Activated T-helper 17 cell treated with anti-CD3 and anti-CD28 coated beads, Interleukin-2, amount 50 U/mL, for 72 hours (primary cell): ENCODE data around the gene TES. TPM values are rescaled to one million over a fixed set of nuclear protein-coding genes. Genes with fewer than 3 reads are reported as not detected.
"Not testable (repeated sequence)": the region's sequence is repeated elsewhere in the genome, so short reads cannot be mapped to it uniquely, and the experiment has no call there.

Experiments
- ATAC-seq: fragments of 150-1000 bp; cut with Tn5 transposase; replicated peaks from 2 replicates; pipeline ENCODE4 v1.10.0; 2021; ENCODE audit warnings: mild to moderate bottlenecking, moderate library complexity
- H3K27ac Mint-ChIP-seq: one replicate; pipeline ENCODE4 v1.8.0; 2022; ENCODE audit warnings: mixed read lengths
- H3K27me3 Mint-ChIP-seq: one replicate; pipeline ENCODE4 v1.8.0; 2022; ENCODE audit warnings: mixed read lengths
- H3K36me3 Mint-ChIP-seq: one replicate; pipeline ENCODE4 v1.8.0; 2022; ENCODE audit warnings: low read depth, mild to moderate bottlenecking, mixed read lengths
- H3K4me1 Mint-ChIP-seq: one replicate; pipeline ENCODE4 v1.8.0; 2022; ENCODE audit warnings: mixed read lengths
- H3K4me3 Mint-ChIP-seq: one replicate; pipeline ENCODE4 v1.8.0; 2022; ENCODE audit warnings: mild to moderate bottlenecking, mixed read lengths
- H3K9me3 Mint-ChIP-seq: one replicate; pipeline ENCODE4 v1.8.0; 2022; ENCODE audit warnings: mixed read lengths
- total RNA-seq, 2 donors: library from RNA; stranded (reverse); gene quantifications; one replicate each; pipeline ENCODE4 v1.2.3, GENCODE V29; 2022

TES gene
- total RNA-seq, 2 donors from 2014 or later = 57.6 to 79.4 TPM

DNA sequence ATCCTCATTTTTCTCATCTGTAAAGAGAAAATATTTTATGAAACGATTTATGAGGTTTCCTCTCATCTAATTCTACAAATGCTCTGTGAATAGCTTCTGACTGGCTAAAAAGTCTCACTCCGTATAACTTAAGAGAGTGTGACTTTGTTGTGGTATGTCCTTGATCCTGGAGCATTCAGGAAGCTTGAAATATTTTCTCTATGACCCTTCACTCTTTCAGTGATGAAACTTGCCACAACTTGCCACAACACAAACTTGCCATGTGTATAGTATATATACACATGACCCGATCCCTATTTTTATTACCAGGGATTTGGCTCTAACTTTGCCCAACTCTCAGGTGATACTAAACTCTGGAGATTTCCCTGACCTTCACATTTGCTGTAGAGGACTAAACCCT lies 74.1 kb downstream of the TES start:
- H3K4me3 Mint-ChIP-seq = no peak overlapping the region
- no peaks in the 10 kb centered on the region for H3K4me1 Mint-ChIP-seq
- no peak for ATAC-seq
- no peak overlapping the region for H3K27ac Mint-ChIP-seq
- H3K27me3 Mint-ChIP-seq = peaks cover 16% of the 10 kb centered on the region
- no peaks in the 10 kb centered on the region for H3K36me3 Mint-ChIP-seq
- H3K9me3 Mint-ChIP-seq = no peaks in the 10 kb centered on the region

DNA sequence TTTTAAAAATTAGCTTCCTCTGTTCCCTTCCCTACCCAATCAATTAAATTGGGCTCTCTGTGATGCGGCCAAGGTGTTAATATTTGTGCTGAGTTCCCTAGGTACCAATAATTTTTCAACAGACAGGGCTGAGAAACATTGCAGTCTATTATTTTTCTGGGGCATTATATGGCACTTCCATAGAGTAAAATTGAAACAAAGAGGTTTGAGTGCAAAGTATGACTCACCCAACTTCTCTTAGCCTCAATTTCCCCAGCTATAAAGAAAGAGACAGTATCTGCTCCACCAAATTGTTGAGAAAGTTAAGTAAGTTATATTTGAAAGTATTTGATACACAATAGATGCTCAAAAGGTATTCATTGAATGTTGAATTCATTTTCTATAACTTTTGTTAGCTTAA lies 74.9 kb downstream of the TES start:
- Mint-ChIP-seq H3K36me3 (no peaks in the 10 kb centered on the region), H3K27ac (no peak overlapping the region), H3K4me1 (no peaks in the 10 kb centered on the region), H3K4me3 (no peak overlapping the region), H3K27me3 (peaks cover 16% of the 10 kb centered on the region), H3K9me3 (no peaks in the 10 kb centered on the region)
- peak; percentile 69 for ATAC-seq

- no peaks in the 10 kb centered on the region for H3K4me1 Mint-ChIP-seq
- H3K27ac Mint-ChIP-seq = no peak overlapping the region
- H3K9me3 Mint-ChIP-seq = peaks cover 19% of the 10 kb centered on the region
- no peak overlapping the region for H3K4me3 Mint-ChIP-seq
- no peaks in the 10 kb centered on the region for H3K36me3 Mint-ChIP-seq
- no peak for ATAC-seq
- peaks cover 43% of the 10 kb centered on the region for H3K27me3 Mint-ChIP-seq
Measured at GRCh38 chr7:116290740-116291139, 80.4 kb downstream of the TES start.

GRCh38 chr7:116291937-116292336 lies 81.6 kb downstream of the TES start:
- no peak overlapping the region for H3K27ac Mint-ChIP-seq
- no peaks in the 10 kb centered on the region for H3K4me1 Mint-ChIP-seq
- peaks cover 42% of the 10 kb centered on the region for H3K27me3 Mint-ChIP-seq
- no peak overlapping the region for H3K4me3 Mint-ChIP-seq
- ATAC-seq = no peak
- peaks cover 22% of the 10 kb centered on the region for H3K9me3 Mint-ChIP-seq
- no peaks in the 10 kb centered on the region for H3K36me3 Mint-ChIP-seq

DNA sequence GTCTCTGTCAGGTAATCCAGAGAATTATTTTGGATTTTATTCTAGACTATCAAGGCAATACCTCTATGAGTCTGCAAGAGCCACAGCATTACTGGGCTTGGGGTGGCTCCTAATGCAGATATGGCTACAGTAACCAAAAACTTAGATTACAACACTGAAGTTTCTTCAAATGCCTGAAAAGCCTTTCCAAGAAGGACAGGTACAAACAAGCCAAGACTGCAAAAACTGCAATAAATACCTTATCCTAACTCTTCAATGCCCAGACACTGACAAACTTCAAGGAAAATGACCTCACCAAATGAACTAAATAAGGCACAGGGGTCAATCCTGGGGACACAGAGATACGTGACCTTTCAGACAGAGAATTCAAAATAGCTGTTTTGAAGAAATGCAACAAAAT lies 82.0 kb downstream of the TES start:
- H3K9me3 Mint-ChIP-seq = peaks cover 22% of the 10 kb centered on the region
- peaks cover 42% of the 10 kb centered on the region for H3K27me3 Mint-ChIP-seq
- no peak overlapping the region for H3K4me3 Mint-ChIP-seq
- no peak overlapping the region for H3K27ac Mint-ChIP-seq
- H3K36me3 Mint-ChIP-seq = no peaks in the 10 kb centered on the region
- H3K4me1 Mint-ChIP-seq = no peaks in the 10 kb centered on the region
- ATAC-seq = no peak

GRCh38 chr7:116293139-116293538 lies 82.8 kb downstream of the TES start:
- Mint-ChIP-seq H3K36me3 (no peaks in the 10 kb centered on the region), H3K27me3 (peaks cover 42% of the 10 kb centered on the region), H3K9me3 (peaks cover 22% of the 10 kb centered on the region), H3K4me3 (no peak overlapping the region), H3K4me1 (no peaks in the 10 kb centered on the region), H3K27ac (no peak overlapping the region)
- no peak for ATAC-seq

DNA sequence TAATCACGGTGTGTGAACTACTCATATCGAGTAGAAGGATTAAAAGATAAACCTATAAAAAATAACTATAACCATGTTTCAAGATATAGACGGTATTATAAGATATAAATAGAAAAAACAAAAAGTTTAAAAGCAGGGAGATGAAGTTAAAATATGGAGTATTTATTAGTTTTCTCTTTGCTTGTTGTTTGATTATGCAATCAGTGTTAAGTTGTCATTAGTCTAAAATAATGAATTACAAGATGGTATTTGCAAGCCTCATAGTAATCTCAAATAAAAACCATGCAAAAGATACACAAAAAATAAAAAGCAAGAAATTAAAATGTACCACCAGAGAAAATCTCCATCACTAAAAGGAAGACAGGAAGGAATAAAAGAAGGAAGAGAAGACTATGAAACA lies 83.3 kb downstream of the TES start:
- peaks cover 42% of the 10 kb centered on the region for H3K27me3 Mint-ChIP-seq

GRCh38 chr7:116295903-116296302 lies 85.6 kb downstream of the TES start:
- H3K4me3 Mint-ChIP-seq, H3K27ac Mint-ChIP-seq, ATAC-seq, H3K36me3 Mint-ChIP-seq, H3K4me1 Mint-ChIP-seq: not testable (repeated sequence)
- Mint-ChIP-seq H3K9me3 (peaks cover 26% of the 10 kb centered on the region), H3K27me3 (peaks cover 42% of the 10 kb centered on the region)

More for the DNA sequence above, 83.3 kb downstream of the TES start:
- no peak overlapping the region for H3K27ac Mint-ChIP-seq
- H3K4me3 Mint-ChIP-seq = no peak overlapping the region
- no peak for ATAC-seq
- H3K9me3 Mint-ChIP-seq = peaks cover 25% of the 10 kb centered on the region
- no peaks in the 10 kb centered on the region for H3K36me3 Mint-ChIP-seq
- no peaks in the 10 kb centered on the region for H3K4me1 Mint-ChIP-seq

DNA sequence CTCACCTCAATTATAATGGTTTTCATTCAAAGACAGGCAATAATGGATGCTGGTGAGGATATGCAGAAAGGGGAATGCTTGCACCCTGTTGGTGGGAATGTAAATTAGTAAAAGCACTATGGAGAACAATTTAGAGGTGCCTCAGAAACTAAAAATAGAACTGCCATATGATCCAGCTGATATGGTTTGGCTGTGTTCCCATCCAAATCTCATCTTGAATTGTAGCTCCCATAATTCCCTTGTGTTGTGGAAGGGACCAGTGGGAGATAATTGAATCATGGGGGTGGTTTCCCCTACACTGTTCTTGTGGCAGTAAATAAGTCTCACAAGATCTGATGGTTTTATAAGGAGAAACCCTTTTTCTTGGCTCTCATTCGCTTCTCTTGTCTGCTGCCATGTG lies 87.7 kb downstream of the TES start:
- H3K4me3 Mint-ChIP-seq = no peak overlapping the region
- H3K27ac Mint-ChIP-seq = no peak overlapping the region
- no peaks in the 10 kb centered on the region for H3K4me1 Mint-ChIP-seq
- H3K27me3 Mint-ChIP-seq = peaks cover 21% of the 10 kb centered on the region
- no peaks in the 10 kb centered on the region for H3K36me3 Mint-ChIP-seq
- peaks cover 18% of the 10 kb centered on the region for H3K9me3 Mint-ChIP-seq
- no peak for ATAC-seq

DNA sequence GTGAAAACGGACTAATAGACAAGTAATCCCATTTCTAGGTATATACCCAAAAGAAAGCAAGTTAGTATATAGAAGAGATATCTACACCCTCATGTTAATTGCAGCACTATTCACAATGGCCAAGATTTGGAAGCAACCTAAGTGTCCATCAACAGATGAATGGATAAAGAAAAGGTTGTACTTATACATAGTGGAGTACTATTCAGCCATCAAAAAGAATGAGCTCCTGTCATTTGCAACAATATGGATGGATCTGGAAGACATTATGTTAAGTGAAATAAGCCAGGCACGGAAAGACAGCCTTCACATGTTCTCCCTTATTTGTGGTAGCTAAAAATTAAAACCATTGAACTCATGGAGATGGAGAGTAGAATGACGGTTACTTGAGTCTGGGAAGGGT lies 88.2 kb downstream of the TES start:
- Mint-ChIP-seq H3K9me3 (peaks cover 17% of the 10 kb centered on the region), H3K27ac (no peak overlapping the region), H3K27me3 (peaks cover 19% of the 10 kb centered on the region), H3K4me3 (no peak overlapping the region), H3K36me3 (no peaks in the 10 kb centered on the region), H3K4me1 (no peaks in the 10 kb centered on the region)
- ATAC-seq = no peak

GRCh38 chr7:116305485-116306408 lies 95.4 kb downstream of the TES start:
- H3K36me3 Mint-ChIP-seq = no peaks in the 10 kb centered on the region
- no peak for ATAC-seq
- no peaks in the 10 kb centered on the region for H3K9me3 Mint-ChIP-seq
- no peaks in the 10 kb centered on the region for H3K4me1 Mint-ChIP-seq
- H3K4me3 Mint-ChIP-seq = no peak overlapping the region
- H3K27me3 Mint-ChIP-seq = peaks cover 5% of the 10 kb centered on the region
- no peak overlapping the region for H3K27ac Mint-ChIP-seq

GRCh38 chr7:116306409-116307048 lies 96.2 kb downstream of the TES start:
- Mint-ChIP-seq H3K27me3 (peaks cover 5% of the 10 kb centered on the region), H3K36me3 (no peaks in the 10 kb centered on the region), H3K4me1 (no peaks in the 10 kb centered on the region), H3K27ac (no peak overlapping the region), H3K4me3 (no peak overlapping the region), H3K9me3 (no peaks in the 10 kb centered on the region)
- ATAC-seq = no peak

GRCh38 chr7:116307253-116307652 lies 96.9 kb downstream of the TES start:
- H3K4me1 Mint-ChIP-seq = no peaks in the 10 kb centered on the region
- peaks cover 5% of the 10 kb centered on the region for H3K27me3 Mint-ChIP-seq
- H3K27ac Mint-ChIP-seq = no peak overlapping the region
- no peaks in the 10 kb centered on the region for H3K36me3 Mint-ChIP-seq
- H3K4me3 Mint-ChIP-seq = no peak overlapping the region
- ATAC-seq = no peak
- H3K9me3 Mint-ChIP-seq = no peaks in the 10 kb centered on the region
